HCEC 1CT (cell line): ENCODE results near the gene TBX18.

Source experiments
- DNase-seq: peaks from one replicate; pipeline ENCODE4 v3.0.0-alpha.2; 2017

TBX18 gene

GRCh38 chr6:84772428-84773132 lies 8.2 kb upstream of the TBX18 start:
- DNase-seq = no peak

DNA sequence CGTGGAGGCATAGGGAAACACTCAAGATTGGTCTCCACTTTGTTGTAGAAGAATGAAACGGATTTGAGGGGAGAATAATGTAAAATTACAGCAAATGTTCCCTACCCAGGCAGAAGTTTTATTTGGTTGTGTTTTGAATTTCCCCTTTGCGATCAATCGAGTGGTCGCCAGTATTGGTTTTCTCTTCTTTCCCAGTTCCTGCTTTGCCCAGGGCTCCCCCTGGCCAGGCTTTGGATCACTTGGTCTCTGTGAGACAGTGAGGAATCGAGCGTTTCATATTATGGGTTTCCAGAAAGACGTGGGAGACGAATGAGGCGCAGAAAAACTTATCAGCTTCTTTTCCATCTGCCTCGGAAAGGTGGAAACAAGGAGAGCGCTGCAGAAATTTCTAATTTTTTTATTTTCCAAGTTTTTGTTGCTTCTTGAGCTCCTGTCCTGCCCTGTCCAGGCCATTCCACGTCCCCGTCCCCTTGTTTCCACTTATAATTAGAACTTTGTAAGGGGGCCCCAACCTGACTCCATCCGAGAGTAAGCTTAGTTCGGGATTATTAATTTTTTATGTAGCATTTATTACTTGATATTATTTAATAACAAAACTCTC lies 7.5 kb upstream of the TBX18 start:
- DNase-seq = no peak

- no peak for DNase-seq
Observed at GRCh38 chr6:84771125-84771755, 6.8 kb upstream of the TBX18 start.

DNA sequence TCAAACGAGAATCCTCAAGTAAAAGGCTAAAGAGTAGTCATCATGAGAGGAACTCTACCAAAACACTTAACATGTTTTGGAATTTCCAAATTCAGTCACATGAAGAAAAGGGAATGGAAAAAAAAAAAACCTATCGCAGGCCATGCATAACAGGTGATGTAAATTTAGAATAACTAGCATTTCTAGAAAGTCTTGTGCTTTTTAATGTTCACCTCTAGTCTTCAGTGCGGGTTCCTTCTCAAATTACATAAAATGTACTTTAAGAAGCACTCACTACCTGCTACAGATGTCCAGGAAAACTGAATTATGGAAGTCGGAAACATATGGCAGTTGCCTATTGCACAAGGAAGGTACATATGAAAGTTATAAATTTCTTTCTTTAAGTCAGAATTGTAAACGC lies 6.1 kb upstream of the TBX18 start:
- DNase-seq = no peak

DNA sequence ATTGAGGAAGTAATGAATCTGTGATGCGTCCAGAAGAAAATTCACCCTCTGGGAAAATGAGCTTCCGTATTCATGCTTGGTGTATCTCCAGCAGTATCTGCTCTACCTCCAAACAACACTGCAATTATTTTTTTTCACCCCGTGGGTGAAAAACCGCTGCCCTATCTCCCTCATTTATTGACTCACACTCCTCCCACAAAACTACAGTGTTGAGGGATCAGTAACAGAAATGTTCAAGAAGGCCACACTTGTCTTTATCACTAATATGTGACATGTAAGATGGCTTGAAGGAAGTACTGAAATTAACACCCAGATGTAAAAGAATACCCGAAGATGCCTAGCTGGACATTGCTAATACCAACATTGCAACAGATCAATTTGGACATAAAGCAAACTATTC lies 4.9 kb upstream of the TBX18 start:
- DNase-seq = no peak

DNA sequence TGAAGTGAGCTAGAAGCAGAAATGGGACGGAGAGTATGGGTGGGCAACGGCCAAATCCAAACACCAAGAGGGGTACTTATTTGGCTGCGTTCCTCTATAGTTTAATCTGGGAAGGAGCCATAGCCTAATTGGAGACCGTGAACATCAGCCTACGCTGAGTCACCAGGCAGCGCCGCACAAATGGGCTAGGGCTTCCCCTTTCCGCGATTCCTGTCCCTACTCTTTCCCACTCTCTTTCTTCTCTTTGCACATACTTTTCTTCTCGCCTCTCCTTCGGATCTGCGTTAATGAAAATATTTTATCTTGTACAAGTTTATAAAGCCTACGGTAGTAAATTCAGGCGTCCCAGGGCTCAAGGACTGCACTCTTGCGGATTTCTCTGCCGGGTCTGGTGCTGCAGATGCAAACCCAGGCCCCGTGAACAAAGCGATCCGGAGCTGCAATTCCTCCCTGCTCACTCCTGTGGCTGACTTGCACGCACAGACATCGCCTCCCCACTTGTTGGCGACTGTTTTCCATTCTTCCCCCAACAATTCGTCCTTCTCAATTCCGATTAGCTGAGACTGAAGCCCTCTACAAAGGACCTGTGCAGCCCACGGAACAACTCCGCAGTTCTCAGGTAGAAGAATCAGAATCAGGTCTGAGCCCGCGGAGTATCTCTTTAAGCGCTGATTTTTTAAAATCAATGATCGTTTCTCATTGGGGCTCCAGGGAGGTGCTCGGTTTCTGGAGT lies 4.2 kb upstream of the TBX18 start:
- no peak for DNase-seq

DNA sequence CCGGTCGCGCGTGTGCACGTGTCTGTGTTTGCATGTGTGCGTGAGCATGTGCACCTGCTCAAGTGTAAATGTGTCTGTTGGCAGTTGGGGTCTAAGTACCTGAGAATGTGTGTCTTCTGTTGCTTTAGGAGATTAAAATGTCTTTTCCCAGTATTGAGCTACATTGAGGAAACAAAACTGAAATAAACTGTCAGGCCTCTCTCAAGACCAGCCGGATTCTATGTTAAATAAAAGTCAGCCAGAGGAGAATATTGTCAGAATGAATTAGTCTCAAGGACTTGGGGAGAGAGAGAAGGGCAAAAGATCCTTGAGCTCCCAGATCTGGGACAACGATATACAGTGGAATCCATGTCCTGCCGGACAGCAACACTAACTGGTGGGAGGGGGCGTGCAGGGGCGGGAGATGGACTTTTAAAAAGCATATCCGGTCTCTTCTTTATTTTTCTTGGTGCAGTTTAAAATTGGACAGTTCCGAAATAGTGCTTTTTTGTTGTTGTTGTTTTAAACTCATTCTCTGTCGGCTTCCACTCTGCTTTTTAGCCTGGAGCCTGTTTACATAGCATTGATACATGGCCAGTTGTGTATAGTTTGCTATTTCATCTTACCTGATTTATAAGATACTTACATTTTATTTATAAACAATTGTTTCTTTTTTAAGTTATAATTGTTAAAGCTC lies 3.3 kb upstream of the TBX18 start:
- DNase-seq = no peak

DNA sequence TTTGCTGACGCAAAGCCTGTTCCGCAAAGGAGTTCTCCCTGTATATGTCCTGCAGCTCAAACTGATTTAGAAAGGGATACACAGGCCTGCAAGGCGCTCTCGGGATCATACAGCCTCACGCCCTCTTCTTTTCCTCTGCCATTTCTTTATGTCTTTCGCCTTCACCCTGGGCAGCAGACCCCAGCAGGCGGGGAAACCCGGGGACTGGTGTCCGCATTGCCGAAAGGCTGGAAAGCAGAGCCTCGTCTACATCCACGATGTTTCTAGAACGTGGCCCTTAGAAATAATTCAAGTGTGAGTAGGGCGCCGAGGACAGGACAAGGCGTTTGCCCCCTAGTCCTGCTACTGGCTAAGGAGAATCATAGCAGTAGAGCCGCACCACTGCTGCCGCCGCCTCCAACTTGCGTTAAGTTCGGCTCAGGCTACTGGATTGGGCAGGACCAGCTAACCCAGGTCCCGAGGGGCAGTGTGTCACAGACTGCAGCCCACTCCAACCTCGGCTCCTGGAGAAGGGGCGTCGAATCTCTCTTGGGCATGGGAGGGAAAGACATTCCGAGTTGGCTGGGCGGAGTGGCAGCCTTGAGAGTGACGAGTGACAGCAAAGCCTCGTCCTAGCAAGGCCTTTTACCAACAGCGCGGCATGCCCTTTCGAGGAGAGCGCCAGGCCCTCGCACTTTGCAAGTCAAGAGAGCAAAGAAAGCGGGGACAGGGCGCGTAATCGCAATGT lies 2.6 kb upstream of the TBX18 start:
- no peak for DNase-seq

- no peak for DNase-seq
Observed at GRCh38 chr6:84766118-84766798, 1.9 kb upstream of the TBX18 start.

DNA sequence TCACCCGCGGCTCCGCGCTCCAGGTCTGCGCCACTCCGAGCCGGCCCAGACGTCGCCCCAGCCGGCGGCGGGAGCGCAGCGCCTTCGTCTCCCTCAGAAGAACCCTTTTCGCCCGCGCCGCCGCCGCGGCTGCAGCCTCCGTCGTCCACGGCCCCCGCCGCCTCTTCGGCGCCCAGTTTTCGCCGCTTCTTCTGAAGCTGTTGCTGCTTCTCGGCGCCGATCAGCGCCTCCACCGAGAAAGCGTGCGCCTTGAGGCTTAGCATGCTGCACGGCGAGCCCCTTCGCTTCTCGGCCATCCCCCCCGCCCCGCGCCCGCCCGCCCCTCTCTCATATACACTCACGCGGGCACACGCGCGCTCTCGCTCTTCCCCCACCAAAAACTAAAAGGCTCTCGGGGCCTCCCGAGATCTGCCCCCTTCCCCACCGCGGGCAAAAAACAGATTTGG lies 489 bp downstream of the TBX18 start:
- no peak for DNase-seq

DNA sequence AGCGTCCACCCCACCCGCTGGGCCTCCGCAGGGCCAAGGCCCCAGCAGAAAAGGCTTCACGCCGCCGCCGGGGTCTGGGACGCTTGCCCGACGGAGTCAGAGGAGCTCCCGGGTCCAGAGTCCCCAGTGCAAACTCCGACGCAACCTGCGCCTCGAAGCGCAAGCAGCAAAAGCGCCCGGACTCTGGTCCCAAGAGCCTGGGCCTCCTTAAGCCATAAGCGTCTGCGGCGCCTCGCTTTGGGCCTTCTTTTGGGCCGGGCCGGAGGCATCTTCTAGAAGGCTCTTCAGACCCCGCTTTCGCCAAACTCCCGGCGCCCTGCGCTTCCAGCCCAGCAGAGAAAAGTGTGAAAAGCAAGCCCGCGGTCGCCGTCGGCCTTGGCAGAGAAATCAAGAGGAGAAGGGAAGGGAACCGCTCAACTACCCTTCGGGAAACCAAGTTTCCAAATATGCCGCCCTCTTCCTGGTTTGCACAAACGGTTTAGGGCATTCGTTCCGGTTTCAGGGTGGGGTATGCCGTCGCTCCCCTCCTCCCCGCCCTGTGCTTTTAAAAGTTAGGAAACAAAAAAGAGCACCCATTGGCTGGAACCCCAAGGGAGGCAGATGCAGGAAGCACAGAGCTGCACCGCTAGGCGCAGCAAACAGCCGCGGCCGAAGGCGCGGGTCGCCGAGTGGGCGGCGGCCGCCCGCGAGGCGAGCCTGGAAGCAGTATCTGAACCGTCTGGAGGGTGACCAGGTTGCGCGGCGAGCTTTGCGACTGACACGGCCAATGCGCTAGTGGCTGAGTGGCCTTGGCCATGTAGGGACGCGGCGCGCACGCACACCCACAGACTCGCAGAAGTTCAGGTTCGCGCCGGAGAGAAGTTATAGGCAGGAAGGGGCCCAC lies 1.2 kb downstream of the TBX18 start:
- peak; percentile 85 for DNase-seq

GRCh38 chr6:84762220-84763002 lies 2.0 kb downstream of the TBX18 start:
- peak; percentile 25 for DNase-seq

GRCh38 chr6:84758486-84758885 lies 5.9 kb downstream of the TBX18 start:
- no peak for DNase-seq

- DNase-seq = no peak
Observed at GRCh38 chr6:84756877-84757276, 7.5 kb downstream of the TBX18 start.

DNA sequence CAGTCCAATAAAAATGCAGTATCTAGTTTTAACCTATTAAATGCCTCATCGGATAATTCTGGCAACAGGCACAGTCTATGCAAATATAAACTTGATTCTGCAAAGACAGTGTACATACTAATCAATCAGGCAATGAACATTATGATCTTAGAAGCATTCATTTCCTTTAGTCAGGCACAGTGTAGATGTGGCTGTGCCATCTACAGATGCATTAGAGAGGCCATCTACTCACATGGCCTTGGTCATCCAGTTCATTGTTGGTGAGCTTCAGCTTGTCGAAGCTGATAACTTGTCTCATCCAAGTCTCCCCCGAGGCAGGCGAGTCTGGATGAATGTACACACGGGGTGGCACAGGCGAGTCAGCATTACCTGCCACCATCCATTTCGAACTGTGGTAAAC lies 7.9 kb downstream of the TBX18 start:
- DNase-seq = no peak

DNA sequence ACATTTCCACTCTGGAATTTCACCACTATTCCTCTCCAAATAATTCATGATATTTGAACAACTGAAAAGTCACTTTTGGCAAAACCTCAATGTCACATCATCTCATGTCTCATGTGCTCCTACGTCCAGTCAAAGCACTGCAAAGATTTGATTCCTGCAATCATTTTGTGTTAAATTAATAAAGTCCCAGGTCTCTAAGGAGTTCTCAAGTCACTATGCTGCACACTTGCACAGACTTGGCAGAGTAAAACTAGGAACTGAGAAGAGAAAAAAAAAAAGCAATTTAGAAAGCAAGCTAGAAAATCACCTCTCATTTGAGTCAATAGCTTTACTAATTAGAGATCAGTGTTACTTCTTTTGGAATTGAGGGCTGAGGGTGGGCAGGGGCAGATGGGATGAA lies 11.2 kb downstream of the TBX18 start:
- DNase-seq = no peak

DNA sequence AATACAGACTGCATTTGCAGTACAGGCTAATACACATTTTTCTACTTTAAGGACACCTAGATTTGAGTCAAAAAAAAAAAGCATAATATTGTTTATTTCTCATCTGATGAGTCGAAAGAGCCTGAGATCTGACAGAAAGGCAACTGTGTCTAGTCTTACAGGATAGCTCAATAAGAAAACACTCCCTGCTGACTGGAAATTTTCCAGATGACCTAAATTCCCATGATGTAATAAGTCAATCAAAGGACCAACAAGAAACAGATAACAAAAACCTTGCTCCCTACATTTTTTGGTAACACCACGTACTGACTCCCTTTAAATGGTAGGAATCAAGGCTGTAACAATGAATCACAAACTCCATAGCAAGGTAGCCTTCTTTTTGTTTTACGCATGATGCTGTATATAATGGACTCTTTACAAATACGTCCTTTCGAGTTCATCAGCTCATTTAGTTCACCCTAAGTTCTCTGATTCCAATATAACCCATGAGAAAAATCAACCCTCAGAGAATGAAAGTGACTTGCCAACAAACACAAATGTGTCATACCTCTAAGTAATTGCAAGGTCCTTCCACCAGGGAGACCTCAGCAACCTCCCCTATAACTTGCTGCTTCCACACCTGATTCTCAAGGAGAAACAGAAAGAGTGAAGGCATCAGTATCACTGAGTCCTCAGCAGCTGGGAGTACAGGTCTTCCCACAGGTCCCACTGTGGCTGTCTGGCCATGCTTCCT lies 12.1 kb downstream of the TBX18 start:
- no peak for DNase-seq

- no peak for DNase-seq
Observed at GRCh38 chr6:84749181-84749580, 15.2 kb downstream of the TBX18 start.

DNA sequence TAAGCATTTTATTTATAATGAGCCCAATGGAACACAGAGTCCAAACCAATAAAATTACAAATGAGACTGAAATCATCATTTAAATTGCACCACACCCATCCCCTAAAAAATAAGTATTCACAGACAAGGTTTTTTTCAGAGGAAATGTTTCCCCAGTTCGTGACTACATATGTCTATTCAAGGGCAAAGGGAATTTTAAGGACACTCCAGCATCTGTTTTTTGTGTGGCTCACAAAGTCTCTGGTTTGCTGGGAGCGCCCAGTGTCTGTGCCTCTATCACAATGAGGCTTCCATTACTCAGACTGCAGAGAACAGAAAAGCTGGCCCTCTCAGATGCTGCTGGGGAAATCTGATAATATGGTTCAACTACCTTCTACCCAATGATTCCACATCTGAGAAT lies 16.0 kb downstream of the TBX18 start:
- no peak for DNase-seq
